Upper lobe of right lung (tissue), 1 donor: ENCODE data around the gene VASN. TPM values are rescaled to one million over a fixed set of nuclear protein-coding genes. Genes with fewer than 3 reads are reported as not detected.
"Not testable (repeated sequence)": the region's sequence is repeated elsewhere in the genome, so short reads cannot be mapped to it uniquely, and the experiment has no call there.

Experiments used
- ATAC-seq: fragments of 200-7000 bp; cut with Tn5 transposase; one replicate; pipeline ENCODE4 v1.9.1; 2020; ENCODE audit warnings: mild to moderate bottlenecking, moderate library complexity
- DNase-seq: peaks from one replicate; pipeline ENCODE4 v3.0.0-alpha.2; 2020
- H3K27ac ChIP-seq: fragments of 200-600 bp; one replicate; pipeline ENCODE4 v1.8.0; 2022
- H3K27me3 ChIP-seq: fragments of 200-600 bp; one replicate; pipeline ENCODE4 v1.8.0; 2022; ENCODE audit warnings: mild to moderate bottlenecking
- H3K36me3 ChIP-seq: fragments of 200-600 bp; one replicate; pipeline ENCODE4 v1.8.0; 2022
- H3K4me1 ChIP-seq: fragments of 200-600 bp; one replicate; pipeline ENCODE4 v1.8.0; 2022
- H3K4me3 ChIP-seq: fragments of 200-600 bp; one replicate; pipeline ENCODE4 v1.8.0; 2022; ENCODE audit warnings: mild to moderate bottlenecking
- H3K9me3 ChIP-seq: fragments of 200-600 bp; one replicate; pipeline ENCODE4 v1.8.0; 2022
- CTCF ChIP-seq: fragments of 200-600 bp; IDR thresholded peaks from one replicate; pipeline ENCODE4 v1.8.0; 2022; ENCODE audit warnings: antibody characterized with exemption
- intact Hi-C: fragments of 100-400 bp; cut with DNase I; formaldehyde crosslinking; loops from one replicate; pipeline ENCODE4 v1.11.0; 2022
- total RNA-seq: library from RNA; stranded (reverse); fragmentation: NEBNext Ultra II Directional; extraction: Animal tissue kit (Norgen Biotek cat#: 25700); gene quantifications from one replicate; pipeline ENCODE4 v1.2.1, GENCODE V29; 2021
- donor health status: DM: no; HTN: yes; CAD: no; lungs with severe emphysema.

VASN gene
- total RNA-seq, 1 donor from 2014 or later = 20.3 TPM

DNA sequence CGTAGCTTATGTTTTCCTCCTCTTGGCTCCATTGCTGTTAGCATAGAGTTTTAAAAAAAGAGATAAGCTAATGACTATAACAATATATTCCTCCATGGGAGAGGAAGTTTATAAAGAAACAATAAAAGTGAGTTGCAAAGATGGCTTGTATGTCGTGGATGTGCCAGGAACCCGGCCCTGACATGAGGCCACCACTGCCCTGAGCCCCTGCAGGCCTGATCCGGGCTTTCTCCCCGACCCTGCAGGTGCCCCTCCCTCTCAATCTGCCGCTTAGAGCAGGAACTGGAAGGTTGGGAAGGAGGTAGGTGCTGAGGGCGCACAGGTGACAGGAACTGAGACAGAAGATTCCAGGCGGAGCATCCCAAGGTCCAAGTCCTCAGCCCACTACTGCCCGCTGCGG is 32.2 kb upstream of the VASN start:
- no peak for ATAC-seq
- no peaks in the 10 kb centered on the region for H3K9me3 ChIP-seq
- peak overlapping the region; percentile 45 for H3K27ac ChIP-seq
- H3K4me3 ChIP-seq = no peak overlapping the region
- no peak for TF ChIP-seq CTCF
- H3K27me3 ChIP-seq = no peaks in the 10 kb centered on the region
- H3K4me1 ChIP-seq = peaks cover 6% of the 10 kb centered on the region
- no peak for DNase-seq
- intact Hi-C loops = no loop called here
- peaks cover 59% of the 10 kb centered on the region for H3K36me3 ChIP-seq

- H3K36me3 ChIP-seq = peaks cover 55% of the 10 kb centered on the region
- DNase-seq (peak; percentile 75), ATAC-seq (peak; percentile 43)
- H3K9me3 ChIP-seq = no peaks in the 10 kb centered on the region
- H3K27me3 ChIP-seq = no peaks in the 10 kb centered on the region
- intact Hi-C loops = no loop called here
- TF ChIP-seq CTCF = peak; percentile 18
- H3K4me1 ChIP-seq = peaks cover 8% of the 10 kb centered on the region
- peak overlapping the region; percentile 45 for H3K27ac ChIP-seq
- no peak overlapping the region for H3K4me3 ChIP-seq
Observed at GRCh38 chr16:4339909-4340308, 31.7 kb upstream of the VASN start.

- H3K27ac ChIP-seq = no peak overlapping the region
- intact Hi-C loops = no loop called here
- peaks cover 50% of the 10 kb centered on the region for H3K36me3 ChIP-seq
- no peak for TF ChIP-seq CTCF
- no peaks in the 10 kb centered on the region for H3K9me3 ChIP-seq
- H3K27me3 ChIP-seq = no peaks in the 10 kb centered on the region
- peaks cover 13% of the 10 kb centered on the region for H3K4me1 ChIP-seq
- no peak overlapping the region for H3K4me3 ChIP-seq
- ATAC-seq (no peak), DNase-seq (no peak)
Observed at GRCh38 chr16:4340443-4340842, 31.2 kb upstream of the VASN start.

GRCh38 chr16:4341250-4341649 is 30.4 kb upstream of the VASN start:
- Histone ChIP-seq H3K9me3 (no peaks in the 10 kb centered on the region), H3K27me3 (no peaks in the 10 kb centered on the region), H3K4me3 (no peak overlapping the region), H3K36me3 (peaks cover 42% of the 10 kb centered on the region), H3K4me1 (peaks cover 20% of the 10 kb centered on the region), H3K27ac (no peak overlapping the region)
- no peak for TF ChIP-seq CTCF
- intact Hi-C loops = no loop called here
- DNase-seq (peak; percentile 54), ATAC-seq (no peak)

- Histone ChIP-seq H3K27ac (no peak overlapping the region), H3K4me1 (peaks cover 39% of the 10 kb centered on the region), H3K27me3 (no peaks in the 10 kb centered on the region), H3K4me3 (no peak overlapping the region), H3K36me3 (peaks cover 27% of the 10 kb centered on the region), H3K9me3 (no peaks in the 10 kb centered on the region)
- DNase-seq = peak; percentile 68
- ATAC-seq = no peak
- TF ChIP-seq CTCF = no peak
- intact Hi-C loops = no loop called here
Observed at GRCh38 chr16:4342866-4343744, 28.5 kb upstream of the VASN start.

DNA sequence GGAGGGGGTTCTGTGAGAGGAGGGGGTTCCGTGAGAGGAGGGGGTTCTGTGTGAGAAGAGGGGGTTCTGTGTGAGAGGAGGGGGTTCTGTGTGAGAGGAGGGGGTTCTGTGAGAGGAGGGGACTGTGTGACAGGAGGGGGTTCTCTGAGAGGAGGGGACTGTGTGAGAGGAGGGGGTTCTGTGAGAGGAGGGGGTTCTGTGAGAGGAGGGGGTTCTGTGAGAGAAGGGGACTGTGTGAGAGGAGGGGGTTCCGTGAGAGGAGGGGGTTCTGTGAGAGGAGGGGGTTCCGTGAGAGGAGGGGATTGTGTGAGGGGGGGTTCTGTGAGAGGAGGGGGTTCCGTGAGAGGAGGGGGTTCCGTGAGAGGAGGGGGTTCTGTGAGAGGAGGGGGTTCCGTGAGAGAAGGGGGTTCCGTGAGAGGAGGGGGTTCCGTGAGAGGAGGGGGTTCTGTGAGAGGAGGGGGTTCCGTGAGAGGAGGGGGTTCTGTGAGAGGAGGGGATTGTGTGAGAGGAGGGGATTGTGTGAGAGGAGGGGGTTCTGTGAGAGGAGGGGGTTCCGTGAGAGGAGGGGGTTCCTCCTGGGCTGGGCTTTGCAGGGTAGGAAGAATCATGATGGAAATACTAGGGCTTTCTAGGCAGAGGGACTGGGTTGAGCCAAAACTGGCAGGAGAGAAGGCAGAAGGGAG is 27.2 kb upstream of the VASN start:
- H3K27me3 ChIP-seq, intact Hi-C loops, H3K27ac ChIP-seq, H3K9me3 ChIP-seq, ATAC-seq, DNase-seq, H3K4me3 ChIP-seq: not testable (repeated sequence)
- Histone ChIP-seq H3K36me3 (peaks cover 16% of the 10 kb centered on the region), H3K4me1 (peaks cover 43% of the 10 kb centered on the region)
